ENCODE data around the gene NIPAL4.

DNA sequence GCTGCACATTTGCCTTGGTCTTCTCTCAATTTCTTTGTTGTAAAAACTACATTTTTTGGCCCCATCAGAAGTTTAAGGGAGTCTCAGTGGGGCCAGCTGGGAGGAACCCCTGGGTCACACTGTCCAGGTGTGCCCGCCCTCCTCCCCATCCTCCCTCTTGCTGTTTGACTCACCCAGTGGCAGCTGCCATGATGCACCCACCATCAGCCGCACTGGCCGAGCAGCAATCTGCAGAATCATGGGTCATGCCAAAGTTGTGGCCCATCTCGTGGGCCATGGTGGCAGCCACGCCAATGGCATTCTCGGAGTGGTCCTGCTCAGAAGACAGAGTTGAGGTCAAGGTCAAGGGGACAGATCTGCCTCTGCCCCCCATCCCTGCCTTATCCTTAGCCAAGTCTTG, 45.5 kb downstream of the NIPAL4 start:
- TF ChIP-seq, protein P1, sequence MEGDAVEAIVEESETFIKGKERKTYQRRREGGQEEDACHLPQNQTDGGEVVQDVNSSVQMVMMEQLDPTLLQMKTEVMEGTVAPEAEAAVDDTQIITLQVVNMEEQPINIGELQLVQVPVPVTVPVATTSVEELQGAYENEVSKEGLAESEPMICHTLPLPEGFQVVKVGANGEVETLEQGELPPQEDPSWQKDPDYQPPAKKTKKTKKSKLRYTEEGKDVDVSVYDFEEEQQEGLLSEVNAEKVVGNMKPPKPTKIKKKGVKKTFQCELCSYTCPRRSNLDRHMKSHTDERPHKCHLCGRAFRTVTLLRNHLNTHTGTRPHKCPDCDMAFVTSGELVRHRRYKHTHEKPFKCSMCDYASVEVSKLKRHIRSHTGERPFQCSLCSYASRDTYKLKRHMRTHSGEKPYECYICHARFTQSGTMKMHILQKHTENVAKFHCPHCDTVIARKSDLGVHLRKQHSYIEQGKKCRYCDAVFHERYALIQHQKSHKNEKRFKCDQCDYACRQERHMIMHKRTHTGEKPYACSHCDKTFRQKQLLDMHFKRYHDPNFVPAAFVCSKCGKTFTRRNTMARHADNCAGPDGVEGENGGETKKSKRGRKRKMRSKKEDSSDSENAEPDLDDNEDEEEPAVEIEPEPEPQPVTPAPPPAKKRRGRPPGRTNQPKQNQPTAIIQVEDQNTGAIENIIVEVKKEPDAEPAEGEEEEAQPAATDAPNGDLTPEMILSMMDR (IDR thresholded peaks at IDR 0.05; ENCODE audit: borderline replicate concordance, extremely low read depth, low read length, poor library complexity, severe bottlenecking), result no peak
- no peak for TF ChIP-seq EZH2 (IDR thresholded peaks at IDR 0.05; ENCODE audit: borderline replicate concordance, low read depth, low read length, severe bottlenecking)

Data from DND-41 (cell line).